OCI-LY1 (cell line): ENCODE measurements around the gene CC2D1A.

Source experiments
- H2AFZ ChIP-seq: fragments of 200-600 bp; sonication (generic), shearing (Covaris generic); 2 replicates; pipeline ENCODE4 v1.6.0; 2014; ENCODE audit warnings: antibody characterized with exemption, mild to moderate bottlenecking, low read length
- H3F3A ChIP-seq: fragments of 200-600 bp; sonication (generic), shearing (Covaris generic); 2 replicates; pipeline ENCODE4 v1.6.0; 2014; ENCODE audit warnings: mild to moderate bottlenecking, antibody characterized with exemption, low read length, moderate library complexity; ENCODE audit not compliant: insufficient read depth
- H3K27ac ChIP-seq: fragments of 200-600 bp; sonication (generic); 2 replicates; pipeline ENCODE4 v1.5.1; 2014; ENCODE audit warnings: low read length, mixed run types, mild to moderate bottlenecking, low read depth; ENCODE audit not compliant: poor library complexity, severe bottlenecking
- H3K27me3 ChIP-seq: fragments of 200-600 bp; sonication (generic); 2 replicates; pipeline ENCODE4 v1.6.0; 2014; ENCODE audit warnings: antibody characterized with exemption, mild to moderate bottlenecking, low read length, moderate library complexity; ENCODE audit not compliant: insufficient read depth
- H3K36me3 ChIP-seq: fragments of 200-600 bp; sonication (generic); 2 replicates; pipeline ENCODE4 v1.6.1; 2014; ENCODE audit warnings: mild to moderate bottlenecking, antibody characterized with exemption, low read length, moderate library complexity, mixed read lengths; ENCODE audit not compliant: insufficient read depth
- H3K4me1 ChIP-seq: fragments of 200-600 bp; sonication (generic); 2 replicates; pipeline ENCODE4 v1.5.1; 2014; ENCODE audit warnings: mild to moderate bottlenecking, low read length, moderate library complexity; ENCODE audit not compliant: insufficient read depth, severe bottlenecking
- H3K4me2 ChIP-seq: fragments of 200-600 bp; sonication (generic), shearing (Covaris generic); 2 replicates; pipeline ENCODE4 v1.6.1; 2014; ENCODE audit warnings: low read length
- H3K4me3 ChIP-seq: fragments of 200-600 bp; sonication (generic); 2 replicates; pipeline ENCODE4 v1.5.1; 2014; ENCODE audit warnings: low read length, low read depth, mild to moderate bottlenecking, mixed read lengths; ENCODE audit not compliant: poor library complexity, severe bottlenecking
- H3K79me2 ChIP-seq: fragments of 200-600 bp; shearing (Covaris generic); 2 replicates; pipeline ENCODE4 v1.6.1; 2016; ENCODE audit warnings: mixed run types, low read length, mixed read lengths; ENCODE audit not compliant: insufficient read depth
- H3K9ac ChIP-seq: fragments of 200-600 bp; sonication (generic), shearing (Covaris generic); 2 replicates; pipeline ENCODE4 v1.6.1; 2014; ENCODE audit warnings: mild to moderate bottlenecking, low read length, mixed read lengths
- H3K9me2 ChIP-seq: fragments of 200-600 bp; sonication (generic), shearing (Covaris generic); 2 replicates; pipeline ENCODE4 v1.6.1; 2014; ENCODE audit warnings: low read depth, mild to moderate bottlenecking, low read length, mixed read lengths
- H3K9me3 ChIP-seq: fragments of 200-600 bp; shearing (Covaris generic); 2 replicates; pipeline ENCODE4 v1.6.1; 2014; ENCODE audit warnings: low read length, mixed read lengths
- H4K20me1 ChIP-seq: fragments of 200-600 bp; sonication (generic), shearing (Covaris generic); 2 replicates; pipeline ENCODE4 v1.6.0; 2016; ENCODE audit warnings: mild to moderate bottlenecking, low read length; ENCODE audit not compliant: insufficient read depth
- EZH2 ChIP-seq: fragments of 200-600 bp; sonication (generic), shearing (Covaris generic); IDR thresholded peaks from 2 replicates; pipeline ENCODE4 v1.8.0; 2017; ENCODE audit warnings: borderline replicate concordance, mixed run types, mild to moderate bottlenecking, antibody characterized with exemption, low read length, moderate library complexity, mixed read lengths
- TF ChIP-seq, protein P1 (sequence below): fragments of 200-600 bp; sonication (generic), shearing (Covaris generic); IDR thresholded peaks from 2 replicates; pipeline ENCODE4 v1.5.1; 2017; ENCODE audit warnings: mild to moderate bottlenecking, antibody characterized with exemption, low read length, moderate library complexity, mixed read lengths

CC2D1A gene

GRCh38 chr19:13931391-13932148 is 25.6 kb downstream of the CC2D1A start:
- TF ChIP-seq EZH2: no peak
- TF ChIP-seq, protein P1, sequence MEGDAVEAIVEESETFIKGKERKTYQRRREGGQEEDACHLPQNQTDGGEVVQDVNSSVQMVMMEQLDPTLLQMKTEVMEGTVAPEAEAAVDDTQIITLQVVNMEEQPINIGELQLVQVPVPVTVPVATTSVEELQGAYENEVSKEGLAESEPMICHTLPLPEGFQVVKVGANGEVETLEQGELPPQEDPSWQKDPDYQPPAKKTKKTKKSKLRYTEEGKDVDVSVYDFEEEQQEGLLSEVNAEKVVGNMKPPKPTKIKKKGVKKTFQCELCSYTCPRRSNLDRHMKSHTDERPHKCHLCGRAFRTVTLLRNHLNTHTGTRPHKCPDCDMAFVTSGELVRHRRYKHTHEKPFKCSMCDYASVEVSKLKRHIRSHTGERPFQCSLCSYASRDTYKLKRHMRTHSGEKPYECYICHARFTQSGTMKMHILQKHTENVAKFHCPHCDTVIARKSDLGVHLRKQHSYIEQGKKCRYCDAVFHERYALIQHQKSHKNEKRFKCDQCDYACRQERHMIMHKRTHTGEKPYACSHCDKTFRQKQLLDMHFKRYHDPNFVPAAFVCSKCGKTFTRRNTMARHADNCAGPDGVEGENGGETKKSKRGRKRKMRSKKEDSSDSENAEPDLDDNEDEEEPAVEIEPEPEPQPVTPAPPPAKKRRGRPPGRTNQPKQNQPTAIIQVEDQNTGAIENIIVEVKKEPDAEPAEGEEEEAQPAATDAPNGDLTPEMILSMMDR: no peak
- H3K79me2 ChIP-seq: no peaks in the 10 kb centered on the region
- H4K20me1 ChIP-seq: no peaks in the 10 kb centered on the region
- H3K9me3 ChIP-seq: no peaks in the 10 kb centered on the region
- no peaks in the 10 kb centered on the region for H3K27me3 ChIP-seq
- no peak overlapping the region for H2AFZ ChIP-seq
- H3K36me3 ChIP-seq: peaks cover 27% of the 10 kb centered on the region
- H3F3A ChIP-seq: no peaks in the 10 kb centered on the region
- no peak overlapping the region for H3K9ac ChIP-seq
- no peaks in the 10 kb centered on the region for H3K4me1 ChIP-seq
- H3K27ac ChIP-seq: no peak overlapping the region
- H3K4me2 ChIP-seq: no peak overlapping the region
- H3K9me2 ChIP-seq: no peaks in the 10 kb centered on the region
- no peak overlapping the region for H3K4me3 ChIP-seq

DNA sequence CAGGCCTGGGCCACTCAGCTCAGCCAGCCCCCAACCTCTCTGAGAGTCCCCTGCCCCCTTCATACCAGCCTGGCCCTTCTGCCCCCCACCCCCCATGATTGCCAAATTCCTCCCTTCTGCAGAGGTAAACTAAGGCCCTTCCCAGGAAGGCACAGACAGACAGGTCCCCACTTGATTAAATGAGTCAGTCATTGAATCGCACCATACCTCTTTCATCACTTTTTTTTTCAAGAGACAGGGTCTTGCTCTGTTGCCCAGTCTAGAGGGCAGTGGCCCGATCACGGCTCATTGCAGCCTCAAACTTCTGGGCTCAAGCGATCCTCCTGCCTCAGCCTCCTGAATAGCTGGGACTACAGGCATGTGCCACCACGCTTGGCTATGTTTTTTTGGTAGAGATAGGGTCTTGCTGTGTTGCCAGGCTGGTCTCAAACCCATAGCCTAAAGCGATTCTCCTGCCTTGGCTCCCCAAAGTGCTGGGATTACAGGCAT is 26.2 kb downstream of the CC2D1A start:
- Histone ChIP-seq H4K20me1 (no peaks in the 10 kb centered on the region), H2AFZ (no peak overlapping the region), H3K9me2 (no peaks in the 10 kb centered on the region), H3K79me2 (no peaks in the 10 kb centered on the region), H3K4me2 (no peak overlapping the region), H3K27me3 (no peaks in the 10 kb centered on the region), H3K4me1 (no peaks in the 10 kb centered on the region), H3K4me3 (no peak overlapping the region), H3K27ac (no peak overlapping the region), H3K9ac (no peak overlapping the region), H3K36me3 (peaks cover 22% of the 10 kb centered on the region), H3K9me3 (no peaks in the 10 kb centered on the region), H3F3A (no peaks in the 10 kb centered on the region)
- TF ChIP-seq, protein P1: no peak
- no peak for TF ChIP-seq EZH2

DNA sequence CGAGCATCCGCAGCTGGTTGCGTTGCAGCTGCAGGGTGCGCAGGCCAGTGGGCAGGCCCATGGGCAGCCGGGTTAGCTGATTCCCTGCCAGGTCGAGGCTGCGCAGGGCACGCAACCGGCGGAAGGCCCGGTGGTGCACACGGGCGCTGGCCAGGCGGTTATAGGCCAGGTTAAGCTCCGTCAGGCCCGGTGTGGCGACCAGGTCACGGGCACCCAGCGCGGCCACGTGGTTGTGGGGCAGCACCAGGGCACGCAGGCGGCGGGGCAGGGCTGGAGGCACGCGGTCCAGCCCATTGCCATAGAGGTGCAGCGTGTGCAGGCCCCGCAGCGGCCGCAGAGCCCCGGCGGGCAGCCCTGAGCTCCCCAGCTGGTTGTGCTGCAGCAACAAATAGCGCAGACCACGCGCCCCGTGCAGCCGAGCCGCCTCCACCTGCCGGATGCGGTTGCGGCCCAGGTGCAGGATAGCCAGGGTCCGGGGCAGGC is 27.0 kb downstream of the CC2D1A start:
- H3K9ac ChIP-seq: no peak overlapping the region
- no peaks in the 10 kb centered on the region for H3K79me2 ChIP-seq
- H3K36me3 ChIP-seq: peaks cover 19% of the 10 kb centered on the region
- TF ChIP-seq, protein P1: no peak
- TF ChIP-seq EZH2: no peak
- no peaks in the 10 kb centered on the region for H3K9me3 ChIP-seq
- no peaks in the 10 kb centered on the region for H3F3A ChIP-seq
- H3K4me1 ChIP-seq: no peaks in the 10 kb centered on the region
- H3K4me2 ChIP-seq: no peak overlapping the region
- H3K27me3 ChIP-seq: no peaks in the 10 kb centered on the region
- H2AFZ ChIP-seq: no peak overlapping the region
- H3K9me2 ChIP-seq: no peaks in the 10 kb centered on the region
- no peaks in the 10 kb centered on the region for H4K20me1 ChIP-seq
- no peak overlapping the region for H3K27ac ChIP-seq
- H3K4me3 ChIP-seq: no peak overlapping the region
